Stimulated activated CD4-positive, alpha-beta T cell treated with anti-CD3 and anti-CD28 coated beads, Interleukin-12 subunit alpha, Interleukin-12 subunit beta, amount 100 ng/mL, for 48 hours (primary cell): Measurements from ENCODE around the gene ACAD11.
"Not testable (repeated sequence)": the region's sequence is repeated elsewhere in the genome, so short reads cannot be mapped to it uniquely, and the experiment has no call there.

Source experiments
- DNase-seq, 3 donors: peaks; one replicate each; pipeline ENCODE4 v3.0.0-alpha.2; 2020; ENCODE audit warnings: low read depth in 2 of 3, low spot score in 1 of 3

ACAD11 gene

DNA sequence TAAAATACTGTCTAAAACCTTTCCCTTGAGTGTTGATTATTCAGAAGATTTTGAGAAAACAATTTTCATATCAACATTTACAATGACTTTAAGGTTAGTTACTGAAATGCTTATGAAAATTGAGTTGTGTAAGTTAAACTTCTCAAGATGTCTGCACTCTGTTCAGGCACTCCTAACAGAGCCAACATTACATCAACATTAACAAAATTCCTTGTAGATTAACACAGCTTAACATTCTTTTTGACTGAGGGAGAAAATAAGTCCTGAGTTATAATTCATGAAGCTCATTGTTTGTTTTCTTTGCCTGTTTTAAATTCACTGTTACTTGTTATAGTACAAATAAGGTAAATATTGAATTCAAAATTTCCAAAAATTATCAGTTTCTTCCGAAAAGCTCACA, 53.5 kb downstream of the ACAD11 start:
- no peak for DNase-seq

DNA sequence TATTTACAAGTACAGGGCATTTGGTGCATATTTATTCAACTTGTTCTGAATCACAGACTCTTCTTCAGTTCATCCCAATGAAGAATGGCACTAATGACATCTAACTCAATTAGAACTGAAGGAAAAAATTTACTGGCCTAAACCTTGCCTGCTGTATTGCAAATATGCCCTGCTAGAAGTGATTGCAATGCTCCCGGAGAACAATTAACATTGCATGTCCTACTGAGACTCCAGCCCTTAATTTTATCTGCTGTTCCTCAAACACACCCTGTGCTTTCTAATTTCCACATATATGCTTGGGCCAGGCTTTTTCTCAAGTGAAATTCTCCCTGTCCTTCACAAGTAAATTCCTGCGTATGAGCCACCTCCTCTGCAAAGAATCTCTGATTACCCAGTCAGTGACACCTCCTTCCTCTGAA, 54.2 kb downstream of the ACAD11 start:
- no peak for DNase-seq

DNA sequence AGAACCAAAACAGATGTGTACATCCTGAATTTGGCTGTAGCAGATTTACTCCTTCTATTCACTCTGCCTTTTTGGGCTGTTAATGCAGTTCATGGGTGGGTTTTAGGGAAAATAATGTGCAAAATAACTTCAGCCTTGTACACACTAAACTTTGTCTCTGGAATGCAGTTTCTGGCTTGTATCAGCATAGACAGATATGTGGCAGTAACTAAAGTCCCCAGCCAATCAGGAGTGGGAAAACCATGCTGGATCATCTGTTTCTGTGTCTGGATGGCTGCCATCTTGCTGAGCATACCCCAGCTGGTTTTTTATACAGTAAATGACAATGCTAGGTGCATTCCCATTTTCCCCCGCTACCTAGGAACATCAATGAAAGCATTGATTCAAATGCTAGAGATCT, 59.0 kb downstream of the ACAD11 start:
- not testable (repeated sequence) for DNase-seq

DNA sequence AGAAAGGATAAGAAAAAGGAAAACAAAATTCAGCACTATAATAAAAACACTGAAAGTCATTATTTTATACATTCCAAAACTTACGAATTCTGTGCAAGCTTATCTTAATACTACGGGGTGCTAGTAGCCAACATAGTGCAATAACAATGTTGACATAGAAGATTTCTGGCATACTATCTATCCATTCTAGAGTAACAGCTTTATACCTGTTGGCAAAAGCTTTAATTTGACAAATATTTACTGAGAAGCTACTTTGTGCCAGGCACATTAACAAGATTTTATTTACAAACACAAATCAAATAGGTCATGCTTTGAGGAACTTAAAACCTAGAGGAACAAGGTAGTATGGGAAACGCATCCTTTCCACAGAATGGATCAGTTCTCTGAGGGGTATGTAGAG, 61.4 kb downstream of the ACAD11 start:
- DNase-seq = no peak

DNA sequence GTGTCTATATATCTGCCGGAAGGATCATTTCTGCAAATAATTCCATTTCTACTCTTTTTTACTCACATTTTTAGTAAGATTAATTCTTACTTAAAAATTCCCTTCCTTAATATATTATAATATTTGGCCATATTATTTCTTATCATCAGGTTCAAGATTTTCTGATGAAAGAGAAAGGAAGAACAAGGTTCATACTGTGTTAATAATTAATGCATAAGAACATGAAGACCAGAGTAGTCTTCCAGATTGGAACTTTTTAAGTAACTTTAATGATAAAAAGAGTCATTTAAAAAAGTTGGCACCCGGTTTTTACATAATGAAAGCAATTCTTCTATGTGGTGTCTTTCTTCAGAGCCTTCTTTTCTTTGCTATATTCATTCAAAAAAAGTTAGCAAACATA, 61.9 kb downstream of the ACAD11 start:
- DNase-seq = no peak

DNA sequence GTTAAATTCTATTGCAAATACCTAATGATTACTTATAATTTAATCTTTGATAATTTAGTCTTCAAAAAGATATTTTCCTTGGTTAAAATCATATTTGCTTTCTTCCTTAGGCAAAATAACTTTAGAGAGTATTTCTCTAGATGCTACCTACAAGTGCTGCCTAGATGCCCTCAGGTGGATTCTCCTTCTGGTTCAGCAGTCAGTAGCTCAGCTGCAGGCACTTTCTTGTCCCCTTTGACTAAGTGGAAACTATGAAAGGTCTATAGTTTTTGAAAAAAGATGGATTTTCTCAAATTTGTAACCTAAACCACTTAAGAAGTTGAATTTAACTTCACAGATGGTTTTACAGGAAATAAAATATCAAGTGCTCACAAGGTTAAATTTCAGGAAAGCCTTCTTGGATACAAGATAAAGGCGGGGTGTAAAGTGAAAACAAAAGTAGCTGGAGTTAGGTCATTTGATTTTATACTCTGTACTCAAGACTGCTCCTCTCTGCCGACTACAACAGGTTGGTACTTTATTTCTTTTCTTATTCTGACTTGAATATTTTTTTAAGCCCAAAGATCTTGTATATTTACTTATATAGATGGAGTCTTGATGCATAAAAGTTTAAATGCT, 62.7 kb downstream of the ACAD11 start, which contains the start of gene ACKR4:
Gene ACKR4, plus strand, starts transcription at position 455 of the 618 bp plus-strand sequence. CDS start 3,128 bp downstream, outside the sequence.
- DNase-seq = no peak

DNA sequence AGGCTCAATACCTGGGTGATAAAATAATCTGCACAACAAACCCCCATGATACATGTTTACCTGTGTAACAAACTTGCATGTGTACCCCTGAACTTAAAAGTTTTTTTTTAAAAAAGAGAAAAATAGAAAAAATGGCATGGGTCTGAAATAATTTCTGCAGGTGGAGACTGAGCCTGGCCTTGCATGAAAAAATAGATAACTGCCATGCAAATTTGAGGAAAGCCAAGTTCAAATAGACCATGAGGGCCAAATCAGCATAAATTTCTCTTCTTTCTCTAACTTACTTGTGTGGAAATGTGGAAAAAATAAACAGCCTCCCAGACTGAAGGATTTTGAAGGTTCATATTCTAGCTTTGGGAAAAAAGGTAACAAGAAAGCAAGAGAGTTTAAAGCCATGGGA, 63.3 kb downstream of the ACAD11 start:
- DNase-seq = no peak

DNA sequence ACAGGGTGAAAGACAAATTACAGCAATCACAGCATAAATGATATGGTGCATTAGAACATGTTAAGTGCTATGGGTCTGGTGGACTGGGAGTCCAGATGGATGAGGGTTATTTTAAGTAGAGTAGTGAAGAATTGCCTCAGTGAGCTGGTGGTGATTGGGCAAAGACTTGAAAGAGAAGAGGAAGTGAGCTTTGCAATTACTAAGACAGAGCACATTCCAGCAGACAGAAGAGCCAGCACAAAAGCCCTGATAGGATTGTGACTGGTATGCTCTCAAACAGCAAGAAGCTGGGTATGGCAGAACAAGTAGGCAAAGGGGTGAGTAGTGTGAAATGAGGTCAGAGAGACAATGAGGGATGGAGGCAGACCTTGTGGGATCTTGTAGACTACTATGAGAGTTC, 64.6 kb downstream of the ACAD11 start:
- DNase-seq = no peak

DNA sequence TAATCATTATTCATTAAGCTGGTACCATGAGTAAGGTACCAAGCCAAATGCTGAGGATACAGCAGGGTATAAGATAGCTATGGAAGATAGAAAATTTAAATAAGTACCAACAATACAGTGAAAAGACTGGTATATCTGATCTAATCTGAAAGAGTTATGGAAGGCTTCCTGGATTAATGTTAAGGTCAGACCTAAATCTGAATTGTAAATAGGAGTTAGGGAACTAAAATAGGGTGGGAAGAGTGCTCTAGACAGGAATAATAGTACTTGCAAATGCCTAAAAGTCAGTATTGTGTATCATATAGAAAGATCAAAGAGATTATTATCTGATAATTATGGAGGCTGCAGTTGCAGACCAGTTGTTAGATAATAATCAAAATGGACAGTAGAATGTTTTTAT, 65.1 kb downstream of the ACAD11 start:
- no peak for DNase-seq

DNA sequence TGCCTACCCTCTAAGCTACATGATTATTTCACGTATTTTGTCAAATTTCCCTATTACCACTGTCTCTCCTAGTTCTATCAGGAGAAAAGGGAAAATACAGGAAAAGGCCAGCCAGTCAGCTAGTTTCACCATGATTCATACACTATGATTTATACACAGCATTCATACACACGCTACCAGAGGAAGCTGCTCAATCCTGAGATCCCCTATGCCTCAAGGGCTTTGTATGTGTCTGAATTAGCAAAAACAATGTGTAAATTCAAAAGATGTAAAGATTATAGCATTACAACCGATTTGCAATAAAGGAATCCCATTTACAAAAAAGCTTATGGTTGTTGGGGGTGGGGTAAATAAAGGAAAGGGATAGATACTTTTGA, 65.7 kb downstream of the ACAD11 start:
- DNase-seq = no peak

DNA sequence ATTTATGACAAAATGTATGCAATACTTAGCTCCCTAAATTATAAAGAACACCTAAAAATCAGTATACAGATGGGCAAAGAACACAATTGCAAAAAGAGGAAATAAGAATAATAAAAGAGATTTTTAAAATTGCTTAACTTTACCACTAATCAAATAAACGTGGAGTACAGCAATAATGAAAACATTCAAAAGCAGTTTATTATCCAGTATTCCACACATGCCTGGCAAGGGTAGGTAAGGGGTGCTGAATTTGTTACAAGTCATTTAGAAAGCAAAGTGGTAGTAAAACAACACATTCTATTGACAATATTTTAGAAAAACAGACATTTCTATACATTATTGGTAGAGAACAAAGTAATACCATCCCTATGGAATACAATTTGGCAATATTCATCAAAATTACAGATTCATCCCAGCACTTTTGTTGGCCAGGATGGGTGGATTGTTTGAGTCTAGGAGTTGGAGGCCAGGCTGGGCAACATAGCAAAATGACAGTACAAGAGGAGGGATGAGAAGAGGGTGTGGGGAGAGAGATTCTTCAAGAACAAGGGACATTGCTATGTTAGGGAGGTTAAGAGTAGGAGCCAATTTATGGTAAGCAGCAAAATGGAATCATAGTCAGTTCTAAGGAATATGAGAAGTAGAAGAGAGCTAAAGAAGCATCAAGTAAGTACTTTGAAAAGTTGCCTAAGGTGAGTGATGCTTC, 66.2 kb downstream of the ACAD11 start:
- no peak for DNase-seq

DNA sequence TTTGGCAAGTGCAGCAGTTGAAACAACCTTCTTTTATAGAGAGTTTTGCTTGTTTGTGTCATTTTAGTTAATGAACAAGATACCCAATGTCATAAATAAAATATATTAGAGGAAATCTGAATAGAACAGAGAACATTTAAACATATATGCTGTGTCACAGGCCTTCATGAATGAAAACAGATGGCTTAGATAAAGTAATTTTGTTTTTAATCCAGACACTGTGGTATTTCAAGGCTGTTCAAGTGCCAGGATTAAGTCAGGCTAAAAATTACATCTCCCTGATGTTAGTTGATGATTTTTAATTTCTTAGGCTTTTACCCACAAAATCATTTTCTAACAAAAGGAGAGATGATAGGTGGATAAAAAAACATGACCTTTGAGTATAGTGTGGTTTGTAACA, 67.4 kb downstream of the ACAD11 start:
- DNase-seq = no peak

DNA sequence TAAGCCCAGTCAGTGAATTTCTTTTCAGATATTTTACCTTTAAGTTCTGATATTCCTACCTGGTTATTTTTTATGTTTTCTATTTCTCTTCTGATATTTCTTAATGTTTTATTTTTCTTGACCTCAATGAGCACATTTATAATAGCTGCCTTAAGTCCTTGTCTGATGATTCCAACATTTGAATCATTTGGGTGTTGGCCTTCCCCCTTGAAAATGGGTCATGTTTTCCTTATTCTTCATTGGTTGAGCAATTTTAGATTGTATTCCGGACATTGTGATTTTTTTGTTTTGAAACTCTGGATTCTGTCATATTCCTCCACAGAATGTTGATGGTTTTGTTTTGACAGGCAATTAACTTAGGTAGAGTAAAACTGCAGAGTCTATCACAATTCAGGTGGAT, 72.2 kb downstream of the ACAD11 start:
- DNase-seq = no peak

DNA sequence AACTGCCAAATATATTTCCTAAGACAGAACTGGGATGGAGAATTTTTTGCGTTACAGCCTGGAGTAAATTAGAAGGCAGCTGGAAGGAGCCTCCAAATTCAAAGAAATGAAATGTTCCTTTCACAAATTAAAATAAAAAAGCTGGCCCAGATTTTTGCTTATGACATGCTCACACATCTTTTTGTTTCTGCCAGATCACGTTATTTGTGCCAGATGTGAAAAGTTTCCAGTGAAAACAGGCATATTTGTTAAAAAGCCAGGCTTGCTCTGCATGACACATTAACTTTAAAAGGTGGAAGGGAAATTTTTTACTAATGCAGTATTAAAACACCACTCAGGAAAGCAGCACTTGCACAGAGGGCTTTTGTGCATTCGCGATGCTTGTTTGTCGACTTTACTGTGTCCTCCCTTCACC, 85.8 kb downstream of the ACAD11 start:
- no peak for DNase-seq

DNA sequence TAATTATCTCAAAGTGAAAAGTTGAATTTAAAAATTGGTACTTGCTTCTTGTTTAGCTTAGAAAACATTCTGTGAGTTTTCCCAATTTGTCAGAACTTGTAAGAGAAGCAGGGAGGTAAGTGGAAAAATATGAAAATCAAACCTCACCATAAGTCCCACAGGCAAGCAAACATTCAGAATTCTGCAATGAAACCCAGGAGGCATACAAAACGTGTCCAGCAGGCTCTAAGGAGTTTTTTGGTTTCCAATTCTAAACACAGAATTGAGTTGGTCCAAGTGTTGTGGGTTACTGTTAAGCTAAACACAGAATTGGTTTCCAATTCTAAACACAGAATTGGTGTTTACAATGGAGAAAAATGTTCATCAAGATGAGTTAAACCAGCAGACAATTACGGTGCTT, 89.6 kb downstream of the ACAD11 start:
- no peak for DNase-seq

DNA sequence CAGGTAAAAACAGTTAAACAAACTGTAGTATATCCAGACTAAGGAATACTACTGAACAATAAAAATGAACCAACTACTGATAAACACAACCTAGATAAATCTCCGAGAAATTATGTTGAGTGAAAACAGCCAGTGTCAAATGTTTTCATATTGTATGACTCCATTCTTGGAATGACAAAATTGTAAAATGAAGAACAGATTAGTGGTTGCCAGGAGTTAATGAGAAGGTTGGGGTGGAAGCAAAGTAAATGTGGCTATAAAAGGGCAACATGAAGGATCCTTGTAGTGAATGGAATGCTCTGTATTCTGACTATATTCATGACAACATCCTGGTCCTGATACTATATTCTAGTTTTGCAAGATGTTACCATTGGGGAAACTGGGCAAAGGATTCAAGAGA, 90.0 kb downstream of the ACAD11 start:
- no peak for DNase-seq

DNA sequence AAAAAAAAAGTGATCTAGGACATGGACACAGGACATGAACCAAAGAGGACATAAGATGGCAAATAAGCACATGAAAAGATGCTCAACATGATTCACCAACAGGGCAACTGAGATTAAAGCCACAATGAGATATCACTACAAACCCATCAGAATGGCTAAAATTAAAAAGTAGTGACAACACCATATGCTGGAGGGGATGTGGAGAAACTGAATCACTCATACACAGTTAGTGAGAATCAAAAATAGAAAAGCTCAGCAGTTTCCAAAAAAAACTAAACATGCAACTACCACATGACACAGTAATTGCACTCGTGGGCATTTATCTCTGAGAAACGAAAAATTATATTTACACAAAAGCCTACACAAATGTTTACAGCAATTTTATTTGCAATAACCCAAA, 90.5 kb downstream of the ACAD11 start:
- DNase-seq = no peak

DNA sequence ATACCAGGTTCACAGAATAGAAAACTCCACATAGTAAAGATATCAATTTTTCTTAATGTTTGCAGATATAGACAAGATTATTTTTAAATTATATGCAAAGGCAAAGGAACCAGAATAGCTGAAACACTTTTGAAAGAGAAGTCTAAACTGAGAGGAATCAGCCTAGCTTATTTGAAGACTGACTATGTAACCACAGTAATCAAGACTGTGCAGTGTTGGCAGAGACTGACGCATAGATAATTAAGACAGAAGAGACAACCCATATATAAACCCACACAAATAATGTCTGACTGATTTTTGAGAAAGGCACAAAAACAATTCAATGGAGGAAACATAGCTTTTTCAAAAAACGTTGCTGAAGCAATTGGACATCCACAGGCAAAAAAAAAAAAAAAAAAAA, 91.2 kb downstream of the ACAD11 start:
- no peak for DNase-seq

DNA sequence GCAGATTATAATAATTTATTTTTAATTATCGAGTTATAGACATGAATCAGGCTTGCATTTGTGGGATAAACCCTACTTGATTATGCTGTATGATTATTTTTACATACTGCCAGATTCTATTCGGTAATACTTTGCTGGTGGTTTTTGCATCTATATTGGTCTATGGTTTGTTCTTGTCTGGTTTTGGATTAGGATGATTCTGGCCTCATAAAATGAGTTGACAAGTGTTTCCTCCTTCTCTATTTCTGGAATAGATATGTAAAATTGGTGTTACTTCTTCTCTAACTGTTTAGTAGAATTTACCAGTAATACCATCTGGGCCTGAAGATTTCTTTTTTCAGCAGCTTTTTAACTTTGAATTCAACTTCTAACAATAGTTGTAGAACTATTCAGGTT, 95.5 kb downstream of the ACAD11 start:
- DNase-seq = no peak

DNA sequence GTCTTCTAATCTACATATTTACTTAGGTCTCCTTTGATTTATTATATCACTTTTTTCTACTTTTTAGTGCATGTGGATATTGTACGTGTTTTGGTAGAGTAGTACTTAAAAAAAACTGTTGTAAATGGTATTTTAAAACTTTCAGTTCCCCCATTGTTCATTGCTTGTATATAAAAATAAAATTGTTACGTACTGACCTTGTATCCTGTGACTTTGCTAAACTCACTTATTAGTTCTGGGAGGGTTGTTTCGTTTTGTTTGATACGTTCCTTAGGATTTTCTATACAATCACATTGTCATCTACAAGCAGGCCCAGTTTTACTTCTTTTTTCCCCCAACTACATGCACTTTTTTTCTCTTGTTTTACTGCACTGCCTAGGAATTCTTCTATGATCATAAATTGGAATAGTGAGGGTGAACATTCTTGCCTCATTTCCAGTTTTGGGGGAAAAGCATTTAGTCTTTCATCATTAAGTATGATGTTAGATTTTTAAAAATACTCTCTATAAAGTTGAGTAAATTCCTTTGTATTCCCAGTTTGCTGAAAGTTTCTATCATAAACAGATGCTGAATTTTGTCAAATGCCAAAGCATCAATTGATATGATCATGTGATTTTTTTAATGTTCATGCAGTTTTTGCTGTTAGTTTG, 96.1 kb downstream of the ACAD11 start:
- DNase-seq = no peak

DNA sequence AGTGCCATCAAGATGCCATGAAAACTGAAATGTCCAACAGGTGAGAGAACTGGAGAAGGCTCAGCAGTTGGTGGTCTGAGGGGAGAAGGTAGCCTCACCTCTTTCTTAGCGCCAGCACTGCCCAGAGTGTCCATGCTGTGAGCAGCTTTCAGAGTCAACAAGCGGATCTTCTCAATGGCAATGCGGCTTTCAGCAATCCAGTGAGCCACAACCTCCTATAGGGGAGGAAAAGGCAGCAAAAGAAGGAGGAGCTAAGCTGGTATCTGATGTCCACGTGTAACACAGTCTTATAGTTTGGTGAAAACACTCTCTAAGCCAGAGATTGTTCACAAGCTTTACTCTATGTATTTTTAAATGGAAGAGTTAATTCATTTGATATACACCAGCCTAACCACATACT, 98.6 kb downstream of the ACAD11 start:
- DNase-seq = no peak

DNA sequence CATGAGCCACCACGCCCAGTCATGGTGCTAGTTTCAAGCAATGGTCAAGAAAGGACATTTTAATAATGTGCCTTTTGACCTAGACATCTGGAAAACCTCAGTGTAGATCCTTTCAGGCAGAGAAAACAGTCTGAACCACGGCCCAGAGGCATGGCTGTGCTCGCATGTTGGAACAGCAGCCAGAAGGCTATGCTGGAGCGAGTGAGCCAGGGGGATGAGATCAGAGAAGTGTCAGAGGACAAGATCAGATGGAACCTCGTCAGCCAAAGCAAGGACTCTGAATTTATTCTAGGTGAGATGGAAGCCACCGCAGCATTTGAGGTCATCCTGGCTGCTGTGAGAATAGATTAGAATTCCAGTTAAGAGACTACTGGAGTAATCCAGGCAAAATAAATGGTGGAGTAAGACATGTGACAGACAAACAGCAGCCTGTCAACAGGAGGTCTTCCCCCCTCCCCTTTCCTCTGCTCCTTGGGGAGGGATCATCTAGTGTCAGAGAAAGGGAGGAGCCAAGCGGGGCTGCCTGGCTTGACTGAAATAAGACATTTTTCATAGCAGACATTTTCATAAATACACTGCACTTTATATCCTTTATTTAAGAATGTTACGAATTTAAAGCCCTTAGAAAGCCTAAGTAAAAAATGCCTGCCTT, 103.0 kb downstream of the ACAD11 start:
- no peak for DNase-seq
